Measurements from ENCODE around the gene EPHB1.

The EPHB1 gene

GRCh38 chr3:135076341-135076740 lies 281.3 kb downstream of the EPHB1 start:
- DNase-seq (ENCODE audit: extremely low read depth in 1 of 2, low read depth in 1 of 2) = no peak

- DNase-seq (ENCODE audit: extremely low read depth in 1 of 2, low read depth in 1 of 2) = no peak
Measured at GRCh38 chr3:135077186-135077585, 282.1 kb downstream of the EPHB1 start.

- DNase-seq (ENCODE audit: extremely low read depth in 1 of 2, low read depth in 1 of 2) = no peak
Measured at GRCh38 chr3:135078283-135078682, 283.2 kb downstream of the EPHB1 start.

- no peak for DNase-seq (ENCODE audit: extremely low read depth in 1 of 2, low read depth in 1 of 2)
Measured at GRCh38 chr3:135079095-135079494, 284.0 kb downstream of the EPHB1 start.

- no peak for DNase-seq (ENCODE audit: extremely low read depth in 1 of 2, low read depth in 1 of 2)
Measured at GRCh38 chr3:135081451-135081850, 286.4 kb downstream of the EPHB1 start.

- DNase-seq (ENCODE audit: extremely low read depth in 1 of 2, low read depth in 1 of 2) = no peak
Measured at GRCh38 chr3:135081856-135082434, 286.9 kb downstream of the EPHB1 start.

- no peak for DNase-seq (ENCODE audit: extremely low read depth in 1 of 2, low read depth in 1 of 2)
Measured at GRCh38 chr3:135082706-135083105, 287.6 kb downstream of the EPHB1 start.

GRCh38 chr3:135083179-135083578 lies 288.1 kb downstream of the EPHB1 start:
- no peak for DNase-seq (ENCODE audit: extremely low read depth in 1 of 2, low read depth in 1 of 2)

- DNase-seq (ENCODE audit: extremely low read depth in 1 of 2, low read depth in 1 of 2) = no peak
Measured at GRCh38 chr3:135083756-135084155, 288.7 kb downstream of the EPHB1 start.

- no peak for DNase-seq (ENCODE audit: extremely low read depth in 1 of 2, low read depth in 1 of 2)
Measured at GRCh38 chr3:135084405-135084804, 289.3 kb downstream of the EPHB1 start.

GRCh38 chr3:135084976-135085375 lies 289.9 kb downstream of the EPHB1 start:
- no peak for DNase-seq (ENCODE audit: extremely low read depth in 1 of 2, low read depth in 1 of 2)

GRCh38 chr3:135085652-135086436 lies 290.8 kb downstream of the EPHB1 start:
- DNase-seq (ENCODE audit: extremely low read depth in 1 of 2, low read depth in 1 of 2) = no peak

GRCh38 chr3:135087782-135088181 lies 292.7 kb downstream of the EPHB1 start:
- DNase-seq (ENCODE audit: extremely low read depth in 1 of 2, low read depth in 1 of 2) = no peak

GRCh38 chr3:135089451-135089850 lies 294.4 kb downstream of the EPHB1 start:
- no peak for DNase-seq (ENCODE audit: extremely low read depth in 1 of 2, low read depth in 1 of 2)

GRCh38 chr3:135090020-135090717 lies 295.1 kb downstream of the EPHB1 start:
- DNase-seq (ENCODE audit: extremely low read depth in 1 of 2, low read depth in 1 of 2) = no peak

- DNase-seq (ENCODE audit: extremely low read depth in 1 of 2, low read depth in 1 of 2) = no peak
Measured at GRCh38 chr3:135091946-135092345, 296.9 kb downstream of the EPHB1 start.

GRCh38 chr3:135093121-135093520 lies 298.1 kb downstream of the EPHB1 start:
- no peak for DNase-seq (ENCODE audit: extremely low read depth in 1 of 2, low read depth in 1 of 2)

GRCh38 chr3:135097276-135097946 lies 302.4 kb downstream of the EPHB1 start:
- no peak for DNase-seq (ENCODE audit: extremely low read depth in 1 of 2, low read depth in 1 of 2)

GRCh38 chr3:135099734-135100355 lies 304.8 kb downstream of the EPHB1 start:
- DNase-seq (ENCODE audit: extremely low read depth in 1 of 2, low read depth in 1 of 2) = no peak

- DNase-seq (ENCODE audit: extremely low read depth in 1 of 2, low read depth in 1 of 2) = no peak
Measured at GRCh38 chr3:135100366-135100765, 305.3 kb downstream of the EPHB1 start.

- DNase-seq (ENCODE audit: extremely low read depth in 1 of 2, low read depth in 1 of 2) = no peak
Measured at GRCh38 chr3:135103917-135104316, 308.9 kb downstream of the EPHB1 start.

Measured in stimulated activated CD8-positive, alpha-beta memory T cell treated with anti-CD3 and anti-CD28 coated beads, Interleukin-7, amount 100 ng/mL, for 48 hours (primary cell).